ENCODE data around the gene PDE4D.

PDE4D gene

DNA sequence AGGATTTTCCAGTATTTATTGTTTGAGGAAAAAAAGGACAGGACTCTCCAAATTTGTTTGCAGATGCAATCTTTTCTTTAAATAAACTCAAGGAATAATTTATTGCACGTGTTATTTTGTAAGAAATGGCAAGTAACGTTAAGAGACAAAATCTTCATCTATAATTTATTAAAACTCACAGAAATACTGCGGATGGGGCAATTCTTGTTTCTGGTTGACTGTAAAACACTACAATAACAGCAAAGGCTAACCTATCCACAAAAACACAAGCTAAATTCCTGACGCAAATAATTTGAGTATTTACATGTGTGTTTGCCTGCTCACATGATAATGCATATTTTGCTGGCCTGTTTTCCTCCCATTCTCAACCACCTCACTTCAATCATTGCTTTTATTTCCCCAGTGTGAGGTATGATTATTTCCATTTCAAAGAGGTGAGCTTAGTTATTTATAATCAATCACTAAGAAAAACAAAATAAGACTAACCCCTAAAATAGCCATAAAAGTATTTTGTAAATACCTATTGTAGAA lies 619.4 kb downstream of the PDE4D start:
- TF ChIP-seq, protein P1, sequence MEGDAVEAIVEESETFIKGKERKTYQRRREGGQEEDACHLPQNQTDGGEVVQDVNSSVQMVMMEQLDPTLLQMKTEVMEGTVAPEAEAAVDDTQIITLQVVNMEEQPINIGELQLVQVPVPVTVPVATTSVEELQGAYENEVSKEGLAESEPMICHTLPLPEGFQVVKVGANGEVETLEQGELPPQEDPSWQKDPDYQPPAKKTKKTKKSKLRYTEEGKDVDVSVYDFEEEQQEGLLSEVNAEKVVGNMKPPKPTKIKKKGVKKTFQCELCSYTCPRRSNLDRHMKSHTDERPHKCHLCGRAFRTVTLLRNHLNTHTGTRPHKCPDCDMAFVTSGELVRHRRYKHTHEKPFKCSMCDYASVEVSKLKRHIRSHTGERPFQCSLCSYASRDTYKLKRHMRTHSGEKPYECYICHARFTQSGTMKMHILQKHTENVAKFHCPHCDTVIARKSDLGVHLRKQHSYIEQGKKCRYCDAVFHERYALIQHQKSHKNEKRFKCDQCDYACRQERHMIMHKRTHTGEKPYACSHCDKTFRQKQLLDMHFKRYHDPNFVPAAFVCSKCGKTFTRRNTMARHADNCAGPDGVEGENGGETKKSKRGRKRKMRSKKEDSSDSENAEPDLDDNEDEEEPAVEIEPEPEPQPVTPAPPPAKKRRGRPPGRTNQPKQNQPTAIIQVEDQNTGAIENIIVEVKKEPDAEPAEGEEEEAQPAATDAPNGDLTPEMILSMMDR (IDR thresholded peaks at IDR 0.05): no peak
- Histone ChIP-seq H3K27ac (peak overlapping the region; percentile 75 to 81), H3K36me3 (no peaks in the 10 kb centered on the region), H3K4me3 (peak overlapping the region; percentile 54 to 63), H3K27me3 (no peaks in the 10 kb centered on the region), H3K4me1 (peaks cover 0 to 43% (median 12%) of the 10 kb centered on the region in 4 donors), H3K9me3 (no peaks in the 10 kb centered on the region)
- no peak for DNase-seq
- intact Hi-C loops (cut with DNase I; ENCODE audit: low total_unique reads): no loop called here

DNA sequence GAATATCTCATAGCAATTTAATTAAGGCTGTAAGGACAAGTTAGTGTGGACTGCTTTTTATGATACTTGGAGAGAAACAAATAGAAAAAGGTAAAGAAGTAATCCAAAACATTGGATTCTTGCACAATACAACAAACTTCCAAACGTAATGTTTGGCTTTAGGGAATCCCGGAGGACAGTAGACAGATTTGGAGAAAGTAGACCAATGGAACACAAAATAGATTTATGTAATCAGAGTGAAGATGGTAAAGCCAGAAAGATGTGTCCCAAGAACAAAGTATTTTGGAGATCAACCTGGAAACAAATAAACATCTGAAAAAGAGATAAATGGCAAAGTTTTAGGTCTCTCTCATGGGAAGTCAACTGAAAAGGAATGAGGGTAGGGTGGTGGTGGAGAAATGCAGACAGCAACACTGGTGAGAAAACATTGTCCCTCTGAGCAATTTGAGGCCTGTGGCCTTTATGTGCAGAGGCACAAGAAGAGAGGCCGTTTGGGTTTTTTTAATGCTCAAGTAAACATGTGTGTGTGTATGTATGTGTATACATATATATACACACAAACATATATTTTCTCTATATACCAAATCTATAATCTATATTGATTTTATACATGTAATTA lies 620.6 kb downstream of the PDE4D start:
- no peak for DNase-seq
- Histone ChIP-seq H3K36me3 (no peaks in the 10 kb centered on the region), H3K9me3 (no peaks in the 10 kb centered on the region), H3K4me1 (peaks cover 0 to 41% (median 12%) of the 10 kb centered on the region in 4 donors), H3K27me3 (no peaks in the 10 kb centered on the region), H3K4me3 (peak overlapping the region; percentile 54 to 63), H3K27ac (peak overlapping the region; percentile 75 to 81)
- intact Hi-C loops (cut with DNase I; ENCODE audit: low total_unique reads): no loop called here
- TF ChIP-seq, protein P1 (IDR thresholded peaks at IDR 0.05): no peak

DNA sequence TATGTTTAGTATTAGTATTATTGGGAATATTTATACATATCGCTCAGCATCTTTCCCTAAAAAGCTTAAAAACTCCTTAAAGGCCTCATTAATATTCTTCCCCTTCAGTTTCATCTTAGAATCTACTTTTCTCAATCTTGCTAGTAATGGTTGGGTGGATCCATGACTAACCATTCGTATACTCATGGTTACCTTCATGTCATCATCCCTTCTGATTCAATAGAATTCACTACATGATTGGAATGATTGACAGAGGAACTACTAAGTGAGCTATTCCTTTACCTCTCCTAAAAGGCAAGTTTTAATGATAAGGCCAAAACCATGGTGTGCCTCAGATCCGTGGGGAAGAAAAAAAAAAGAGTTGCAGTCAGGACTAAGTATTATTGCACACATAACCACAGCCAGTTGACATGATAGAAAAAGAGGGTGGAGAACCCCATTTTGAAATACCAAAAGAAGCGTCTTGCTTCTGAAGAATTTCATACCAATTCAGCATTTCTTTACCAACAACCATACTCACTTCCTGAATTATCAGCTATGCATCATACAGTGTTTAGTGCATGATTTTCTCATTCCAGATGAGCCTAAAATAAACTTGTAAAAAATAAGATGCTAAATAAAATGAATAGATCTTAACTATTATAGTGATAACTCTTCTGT lies 624.6 kb downstream of the PDE4D start:
- no peak for DNase-seq
- intact Hi-C loops (cut with DNase I; ENCODE audit: low total_unique reads): no loop called here
- H3K27me3 ChIP-seq: no peaks in the 10 kb centered on the region
- no peak overlapping the region for H3K4me3 ChIP-seq
- H3K4me1 ChIP-seq: peaks cover 0 to 41% (median 4%) of the 10 kb centered on the region in 4 donors
- H3K27ac ChIP-seq: no peak overlapping the region
- H3K9me3 ChIP-seq: no peaks in the 10 kb centered on the region
- TF ChIP-seq, protein P1 (IDR thresholded peaks at IDR 0.05): no peak
- H3K36me3 ChIP-seq: no peaks in the 10 kb centered on the region

DNA sequence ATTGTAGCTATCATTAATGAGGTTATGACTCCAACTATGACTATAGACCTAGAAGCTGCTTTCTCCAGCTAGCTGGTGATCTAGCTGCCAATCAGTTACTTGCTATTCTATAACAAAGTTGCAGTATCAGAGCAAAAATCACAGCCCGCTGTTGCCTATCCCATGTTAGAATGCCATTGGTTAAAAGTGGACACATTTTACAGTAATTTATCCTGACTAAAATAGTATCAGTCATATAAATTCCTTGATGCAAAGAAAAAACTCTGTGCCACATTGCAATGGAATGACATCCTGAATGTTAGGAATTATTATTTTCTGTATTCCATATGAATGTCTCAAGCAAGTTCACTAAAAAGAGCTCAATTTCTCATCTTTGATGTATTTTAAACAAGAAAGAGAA lies 626.5 kb downstream of the PDE4D start:
- H3K36me3 ChIP-seq: no peaks in the 10 kb centered on the region
- no peak for DNase-seq
- intact Hi-C loops (cut with DNase I; ENCODE audit: low total_unique reads): no loop called here
- peaks cover 0 to 31% (median 4%) of the 10 kb centered on the region in 4 donors for H3K4me1 ChIP-seq
- H3K4me3 ChIP-seq: no peak overlapping the region
- no peaks in the 10 kb centered on the region for H3K9me3 ChIP-seq
- no peaks in the 10 kb centered on the region for H3K27me3 ChIP-seq
- no peak overlapping the region for H3K27ac ChIP-seq
- TF ChIP-seq, protein P1 (IDR thresholded peaks at IDR 0.05): no peak

DNA sequence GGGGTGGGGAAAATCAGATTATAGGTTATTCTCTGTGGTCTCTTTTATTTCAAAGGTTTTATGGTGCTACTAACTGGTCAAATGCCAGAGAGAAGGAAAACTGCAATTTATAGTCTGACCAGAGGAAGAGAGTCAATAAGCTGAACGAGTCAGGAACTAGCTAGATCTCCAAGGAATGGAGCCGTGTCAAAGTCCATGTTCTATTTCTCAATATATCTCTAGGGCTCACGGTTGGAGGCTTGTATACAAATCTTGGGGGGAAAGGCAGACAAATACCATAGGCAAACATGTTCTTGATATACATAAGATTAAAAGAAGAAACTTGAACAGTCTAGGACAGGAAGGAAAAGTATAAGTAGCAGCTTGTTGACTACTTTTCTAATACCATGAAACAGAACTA lies 627.1 kb downstream of the PDE4D start:
- no peak for DNase-seq
- TF ChIP-seq, protein P1 (IDR thresholded peaks at IDR 0.05): no peak
- no peak overlapping the region for H3K4me3 ChIP-seq
- no peaks in the 10 kb centered on the region for H3K27me3 ChIP-seq
- H3K9me3 ChIP-seq: no peaks in the 10 kb centered on the region
- peaks cover 0 to 37% (median 4%) of the 10 kb centered on the region in 4 donors for H3K4me1 ChIP-seq
- intact Hi-C loops (cut with DNase I; ENCODE audit: low total_unique reads): no loop called here
- no peaks in the 10 kb centered on the region for H3K36me3 ChIP-seq
- no peak overlapping the region for H3K27ac ChIP-seq

Data from tibial artery (tissue), 4 donors.